ENCODE data around the gene SLC39A9.
"Not testable (repeated sequence)": the region's sequence is repeated elsewhere in the genome, so short reads cannot be mapped to it uniquely, and the experiment has no call there.

The SLC39A9 gene

DNA sequence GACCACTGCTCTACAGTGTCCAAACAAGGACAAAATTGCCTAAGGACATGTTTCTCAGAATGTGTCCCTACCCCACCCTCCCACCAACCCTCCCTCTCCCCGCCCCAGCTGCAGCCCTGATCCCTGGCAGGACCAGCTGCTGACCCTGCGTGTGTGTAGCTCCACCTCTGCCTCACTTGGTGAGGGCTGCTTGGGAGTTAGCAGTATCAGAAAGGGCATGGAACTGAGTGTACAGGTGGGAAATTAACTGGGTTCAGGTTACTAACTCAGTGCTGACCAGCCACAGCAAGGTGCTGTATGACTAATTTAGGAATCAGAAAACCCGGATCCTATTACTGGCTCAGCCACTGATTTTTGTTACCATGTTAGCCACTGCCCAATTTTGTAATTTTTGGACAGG is 74.8 kb downstream of the SLC39A9 start:
- DNase-seq (ENCODE audit: extremely low read depth in 1 of 2, low read depth in 1 of 2), result no peak

DNA sequence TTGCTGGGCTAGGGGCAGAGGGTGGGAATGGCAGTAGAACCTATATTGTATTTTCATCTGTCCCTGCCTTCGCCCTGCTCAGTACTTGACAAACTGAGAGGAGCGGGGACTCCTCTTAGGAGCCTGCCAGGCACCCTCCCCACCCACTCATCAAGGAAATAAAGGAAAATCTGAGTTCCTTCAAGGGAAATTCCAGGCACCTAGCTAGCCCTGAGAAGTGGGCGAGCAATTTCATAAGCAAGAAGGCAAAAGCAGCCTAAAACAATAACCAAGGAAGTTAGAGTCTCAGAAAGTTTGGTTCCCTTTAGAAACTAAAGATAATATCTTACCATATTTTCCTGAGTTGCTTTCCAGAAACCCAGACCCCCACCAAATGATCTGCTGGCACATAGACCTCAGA is 75.5 kb downstream of the SLC39A9 start:
- DNase-seq (ENCODE audit: extremely low read depth in 1 of 2, low read depth in 1 of 2), result no peak

GRCh38 chr14:69475194-69475818 is 76.8 kb downstream of the SLC39A9 start:
- DNase-seq (ENCODE audit: extremely low read depth in 1 of 2, low read depth in 1 of 2), result no peak

DNA sequence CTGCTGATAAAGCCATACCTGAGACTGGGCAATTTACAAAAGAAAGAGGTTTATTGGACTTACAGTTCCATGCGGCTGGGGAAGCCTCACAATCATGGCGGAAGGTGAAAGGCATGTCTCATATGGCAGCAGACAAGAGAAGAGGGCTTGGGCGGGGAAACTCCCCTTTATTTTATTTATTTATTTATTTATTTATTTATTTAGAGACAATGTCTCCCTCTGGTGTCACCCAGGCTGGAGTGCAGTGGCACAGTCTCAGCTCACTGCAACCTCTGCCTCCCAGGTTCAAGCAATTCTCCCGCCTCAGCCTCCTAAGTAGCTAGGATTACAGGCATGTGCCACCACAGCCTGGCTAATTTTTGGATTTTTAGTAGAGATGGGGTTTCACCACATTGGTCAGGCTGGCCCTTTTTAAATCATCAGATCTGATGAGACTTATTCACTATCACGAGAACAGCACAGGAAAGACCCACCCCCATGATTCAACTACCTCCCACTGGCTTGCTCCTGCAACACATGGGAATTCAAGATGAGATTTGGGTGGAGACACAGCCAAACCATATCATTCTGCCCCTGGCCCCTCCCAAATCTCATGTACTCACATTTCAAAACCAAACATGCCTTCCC is 78.4 kb downstream of the SLC39A9 start:
- DNase-seq (ENCODE audit: extremely low read depth in 1 of 2, low read depth in 1 of 2), result not testable (repeated sequence)

DNA sequence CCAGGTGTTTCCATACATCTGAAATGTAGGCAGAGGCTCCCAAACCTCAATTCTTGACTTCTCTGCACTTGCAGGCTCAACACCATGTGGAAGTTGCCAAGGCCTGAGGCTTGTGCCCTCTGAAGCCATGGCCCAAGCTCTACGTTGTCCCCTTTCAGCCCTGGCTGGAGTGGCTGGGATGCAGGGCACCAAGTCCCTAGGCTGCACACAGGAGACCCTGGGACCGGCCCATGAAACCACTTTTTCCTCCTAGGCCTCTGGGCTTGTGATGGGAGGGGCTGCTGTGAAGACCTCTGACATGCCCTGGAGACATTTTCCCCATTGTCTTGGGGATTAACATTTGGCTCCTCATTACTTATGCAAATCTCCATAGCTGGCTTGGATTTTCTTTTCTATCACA is 79.6 kb downstream of the SLC39A9 start:
- not testable (repeated sequence) for DNase-seq (ENCODE audit: extremely low read depth in 1 of 2, low read depth in 1 of 2)

DNA sequence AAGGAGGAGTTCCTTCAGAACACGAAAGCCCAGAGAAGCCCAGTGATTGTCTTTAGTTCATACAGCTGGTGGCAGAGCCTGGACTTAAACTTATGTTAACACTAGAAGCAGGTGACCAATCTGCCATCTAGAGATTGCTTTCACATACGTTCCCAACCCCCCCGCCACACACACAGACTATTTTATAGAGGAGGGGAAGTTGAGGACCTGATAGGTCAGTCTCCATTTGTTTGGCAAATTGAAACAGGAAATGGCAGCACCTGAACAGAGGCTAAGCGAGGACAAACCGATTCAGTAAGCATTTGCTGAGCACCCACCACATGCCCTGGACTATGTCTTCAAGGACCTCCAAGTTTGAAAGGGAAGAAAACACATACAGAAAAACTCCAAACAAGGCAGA is 81.2 kb downstream of the SLC39A9 start:
- no peak for DNase-seq (ENCODE audit: extremely low read depth in 1 of 2, low read depth in 1 of 2)

GRCh38 chr14:69480136-69480535 is 81.6 kb downstream of the SLC39A9 start:
- no peak for DNase-seq (ENCODE audit: extremely low read depth in 1 of 2, low read depth in 1 of 2)

GRCh38 chr14:69481815-69482568 is 83.5 kb downstream of the SLC39A9 start:
- no peak for DNase-seq (ENCODE audit: extremely low read depth in 1 of 2, low read depth in 1 of 2)

DNA sequence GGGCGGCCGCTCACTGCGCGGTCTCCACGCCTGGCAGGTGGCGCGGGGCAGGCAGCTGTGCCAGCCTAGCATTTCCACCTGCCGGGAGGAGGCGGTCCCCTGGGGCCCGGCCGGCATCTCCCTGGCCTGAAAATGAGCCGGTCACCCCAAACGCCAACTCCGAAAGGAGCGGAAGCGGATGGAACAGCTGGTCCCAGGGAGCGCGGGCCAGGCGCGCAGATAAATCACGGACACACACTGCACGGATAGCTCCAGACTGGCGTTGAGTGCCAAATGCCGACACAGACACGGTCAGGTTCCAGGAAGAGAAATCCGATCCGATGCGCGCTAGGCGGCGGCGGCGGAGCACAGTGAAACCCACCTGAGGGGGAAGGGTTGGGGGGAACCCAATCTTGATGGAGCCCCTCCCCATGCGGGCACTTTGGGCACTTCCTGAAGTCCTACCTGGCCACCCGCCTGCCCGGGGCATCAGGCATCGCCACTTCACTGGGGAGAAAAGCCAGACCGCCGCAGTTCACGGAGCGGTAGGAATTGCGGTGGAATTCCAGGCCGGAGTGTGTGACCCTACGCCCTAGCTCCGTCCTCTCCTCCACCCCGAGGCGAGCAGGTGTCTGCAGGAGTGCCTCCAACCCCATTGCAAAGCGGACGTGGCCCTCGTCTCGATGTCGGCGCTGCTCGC is 85.4 kb downstream of the SLC39A9 start:
- no peak for DNase-seq (ENCODE audit: extremely low read depth in 1 of 2, low read depth in 1 of 2)

GRCh38 chr14:69484444-69485314 is 86.2 kb downstream of the SLC39A9 start, which contains the start of gene PLEKHD1:
TSS of gene PLEKHD1 (plus strand) at chr14:69484728. CDS start at chr14:69484966, 238 bp downstream.
- no peak for DNase-seq (ENCODE audit: extremely low read depth in 1 of 2, low read depth in 1 of 2)

DNA sequence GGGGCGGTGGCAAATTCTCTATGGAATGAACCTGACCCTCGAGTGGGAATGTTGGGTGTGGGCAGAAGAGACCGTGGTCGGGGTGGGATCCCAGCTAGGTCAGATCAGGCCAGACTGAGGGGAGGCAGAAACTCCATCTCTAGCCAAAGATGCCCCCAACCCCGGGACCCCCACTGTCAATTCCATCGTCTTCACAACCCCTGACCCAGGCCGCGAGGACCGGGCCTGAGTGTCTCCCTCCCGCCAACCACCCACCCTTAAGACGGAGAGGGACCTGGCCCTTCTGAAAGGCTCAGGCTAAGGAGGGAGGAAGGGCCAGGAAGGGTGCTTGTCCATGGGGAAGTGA is 86.8 kb downstream of the SLC39A9 start:
- no peak for DNase-seq (ENCODE audit: extremely low read depth in 1 of 2, low read depth in 1 of 2)

DNA sequence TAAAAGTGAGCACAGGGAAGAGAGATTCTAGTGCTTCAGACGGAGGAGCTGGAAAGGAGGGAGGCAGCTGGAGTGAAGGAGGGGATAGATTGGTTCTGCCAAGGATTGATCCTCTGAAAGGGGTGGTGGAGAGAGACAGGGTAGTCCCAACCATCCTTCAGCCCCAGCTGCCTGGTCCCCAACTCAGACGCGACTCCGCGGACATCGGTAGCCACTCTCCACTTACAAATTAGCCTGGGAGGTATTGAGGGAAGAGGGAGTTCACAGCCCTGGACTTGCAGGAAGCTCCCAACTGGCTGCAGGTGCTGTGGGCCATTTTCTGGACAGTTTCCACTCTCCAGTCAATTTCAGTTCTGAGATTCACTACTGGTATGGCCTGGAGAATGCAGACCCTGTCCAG is 87.2 kb downstream of the SLC39A9 start:
- DNase-seq (ENCODE audit: extremely low read depth in 1 of 2, low read depth in 1 of 2), result no peak

- no peak for DNase-seq (ENCODE audit: extremely low read depth in 1 of 2, low read depth in 1 of 2)
Measured at GRCh38 chr14:69487226-69487625, 88.7 kb downstream of the SLC39A9 start.

DNA sequence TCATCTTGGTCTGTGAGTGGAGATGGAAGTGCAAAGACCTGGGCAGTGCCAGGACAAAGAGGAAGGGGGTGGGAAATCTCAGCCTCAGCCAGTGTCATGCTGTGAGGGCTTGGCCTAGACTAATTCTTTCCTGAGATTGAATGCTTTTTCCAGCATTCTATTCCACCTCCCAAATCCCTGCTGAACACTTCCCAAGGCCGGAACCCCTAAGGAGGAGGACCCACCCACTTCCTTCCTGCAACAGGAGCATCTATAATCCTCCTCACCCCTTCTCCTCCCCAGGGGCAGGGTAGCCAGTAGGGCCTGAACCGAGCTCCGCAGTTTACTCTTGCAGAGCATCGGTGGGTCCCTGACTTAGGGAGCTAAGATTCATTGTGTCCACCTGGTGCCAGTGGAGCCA is 89.3 kb downstream of the SLC39A9 start:
- no peak for DNase-seq (ENCODE audit: extremely low read depth in 1 of 2, low read depth in 1 of 2)

DNA sequence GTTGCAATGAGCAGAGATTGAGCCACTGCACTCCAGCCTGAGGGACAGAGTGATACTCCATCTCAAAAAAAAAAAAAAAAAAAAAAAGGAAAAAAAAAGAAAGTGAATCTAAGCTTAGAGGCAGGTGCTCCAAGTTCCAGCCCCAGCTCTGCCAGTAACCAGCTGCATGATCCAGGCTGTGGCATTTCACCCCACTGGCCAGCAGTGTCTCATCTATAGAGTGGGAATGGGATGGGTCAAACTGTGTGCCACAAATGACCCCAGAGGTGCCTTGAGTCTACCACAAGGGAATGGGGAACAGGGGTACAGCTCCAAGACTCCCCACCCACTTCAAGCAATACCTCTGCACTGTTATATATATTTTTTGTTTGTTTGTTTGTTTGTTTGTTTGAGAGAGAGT is 91.0 kb downstream of the SLC39A9 start:
- DNase-seq (ENCODE audit: extremely low read depth in 1 of 2, low read depth in 1 of 2), result no peak

GRCh38 chr14:69490219-69490918 is 91.9 kb downstream of the SLC39A9 start:
- DNase-seq (ENCODE audit: extremely low read depth in 1 of 2, low read depth in 1 of 2), result no peak

DNA sequence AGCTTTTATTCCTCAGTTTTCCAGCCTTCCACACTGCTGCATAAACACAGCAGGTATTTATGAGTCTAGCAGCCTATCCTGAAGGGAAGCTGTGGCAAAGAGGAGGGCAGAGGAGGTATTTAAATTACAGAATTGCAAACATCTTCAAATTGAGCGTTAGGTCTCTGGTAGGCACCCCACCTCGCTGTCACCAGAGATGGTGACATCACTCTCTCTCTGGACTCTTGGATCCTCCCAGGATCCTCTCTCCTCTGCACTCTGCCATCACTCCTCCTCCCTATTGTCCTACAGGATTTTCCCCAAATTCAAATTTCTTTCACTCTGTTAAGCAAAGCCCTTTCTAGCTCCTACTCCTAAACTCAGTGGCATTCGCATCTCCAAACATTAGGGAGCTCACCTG is 92.7 kb downstream of the SLC39A9 start:
- DNase-seq (ENCODE audit: extremely low read depth in 1 of 2, low read depth in 1 of 2), result no peak

- no peak for DNase-seq (ENCODE audit: extremely low read depth in 1 of 2, low read depth in 1 of 2)
Measured at GRCh38 chr14:69493038-69493437, 94.5 kb downstream of the SLC39A9 start.

GRCh38 chr14:69493791-69494190 is 95.3 kb downstream of the SLC39A9 start:
- no peak for DNase-seq (ENCODE audit: extremely low read depth in 1 of 2, low read depth in 1 of 2)

DNA sequence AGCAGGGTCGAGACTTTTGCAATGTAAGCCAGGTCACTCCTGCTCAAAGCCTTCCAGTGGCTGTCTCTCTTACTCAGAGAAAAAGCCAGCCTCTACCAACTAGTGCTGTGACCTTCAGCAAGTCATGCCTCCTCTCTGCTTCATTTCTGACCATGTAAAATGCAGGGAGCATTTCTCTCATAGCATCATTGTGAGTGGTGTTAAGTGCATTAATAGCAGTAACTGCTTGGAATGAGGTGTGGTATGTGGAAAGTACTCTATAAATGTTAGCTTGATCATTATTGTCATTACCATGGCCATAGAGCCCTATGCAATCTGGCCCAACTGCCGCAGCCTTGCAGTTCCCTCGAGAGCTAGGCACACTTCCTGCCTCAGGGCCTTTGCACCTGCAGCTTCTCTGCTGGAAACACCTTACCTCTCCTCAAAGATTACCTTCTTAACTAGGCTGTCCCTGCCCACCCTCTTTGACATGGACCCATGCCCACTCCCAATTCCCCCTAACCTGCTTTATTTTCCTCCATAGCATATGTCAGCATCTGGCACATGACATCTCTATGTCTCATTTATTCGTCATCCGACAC is 96.9 kb downstream of the SLC39A9 start:
- no peak for DNase-seq (ENCODE audit: extremely low read depth in 1 of 2, low read depth in 1 of 2)
